ENCODE results near the gene SCN1B. TPM values are rescaled to one million over a fixed set of nuclear protein-coding genes. Genes with fewer than 3 reads are reported as not detected.
A peak's percentile ranks its signal among the peaks of the same experiment; 100 is the strongest.

SCN1B gene
- total and polyA plus RNA-seq, 2 of the 13 experiments (the other 11 are each of a cell fraction or from before 2014, with no cell fraction given) = 2.7 to 20.1 TPM

DNA sequence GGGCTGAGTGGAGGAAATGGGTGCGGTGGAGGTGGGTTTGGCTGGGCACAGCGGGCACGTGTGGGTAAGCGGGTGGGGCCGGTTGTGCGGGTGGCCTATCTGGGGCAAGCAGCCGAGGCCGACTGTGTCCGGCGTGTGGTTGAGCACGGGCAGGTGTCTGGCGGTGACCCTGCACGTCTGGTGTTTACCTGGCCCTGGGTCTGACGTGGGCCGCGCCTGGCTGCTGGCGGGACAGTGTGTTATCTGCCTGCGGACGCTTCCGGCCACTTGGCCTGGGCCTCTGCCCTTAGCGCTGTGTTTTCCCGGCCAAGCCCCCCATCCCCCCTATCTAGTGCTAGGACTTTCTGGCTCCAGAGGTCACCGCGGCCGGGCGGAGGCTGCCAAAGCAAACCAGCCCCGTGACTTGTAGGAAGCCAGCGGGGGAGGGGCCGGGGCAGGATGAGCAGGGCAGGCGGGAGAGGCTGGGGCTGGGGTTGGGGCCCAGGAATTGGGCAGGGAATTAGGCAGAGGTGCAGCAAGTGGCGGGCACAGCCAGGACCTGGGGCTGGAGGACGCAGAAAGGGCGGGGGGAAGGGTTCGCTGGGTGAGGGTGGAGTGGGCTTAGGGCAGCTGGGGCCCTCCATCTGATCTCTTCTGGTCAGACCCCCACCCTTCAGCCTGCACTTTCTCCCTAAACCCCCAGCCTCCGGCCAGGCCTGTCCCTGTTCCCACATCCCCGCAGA, 10.7 kb downstream of the SCN1B start (continued):
- TF ChIP-seq ZNF160 (CRISPR knock-in tag; IDR thresholded peaks at IDR 0.05) (peak; percentile 95), BORCS8-MEF2B (CRISPR knock-in tag; IDR thresholded peaks at IDR 0.05) (peak; percentile 90), IKZF4 (CRISPR knock-in tag; IDR thresholded peaks at IDR 0.05; ENCODE audit: borderline replicate concordance, low read depth, not compliant biosample characterization) (peak; percentile 74), THYN1 (CRISPR knock-in tag; IDR thresholded peaks at IDR 0.05; ENCODE audit: borderline replicate concordance, low read depth) (0 out of 2 replicates have a peak, but pooled peaks have one; percentile 56), CBX1 (IDR thresholded peaks at IDR 0.05; ENCODE audit: low read depth) (no peak), ZNF839 (CRISPR knock-in tag; IDR thresholded peaks at IDR 0.05; ENCODE audit: borderline replicate concordance) (no peak), HMG20B (CRISPR knock-in tag; conservative IDR thresholded peaks at IDR 0.05) (peak; percentile 76), SMAD3 (CRISPR knock-in tag; IDR thresholded peaks at IDR 0.05) (no peak; the same call in 1 of the 2 replicates), MAZ (IDR thresholded peaks at IDR 0.05; ENCODE audit: borderline replicate concordance, low read depth, low read length) (peak; percentile 52), MAZ (CRISPR knock-in tag; IDR thresholded peaks at IDR 0.05; ENCODE audit: low read depth) (peak; percentile 96), ZNF33A (CRISPR knock-in tag; IDR thresholded peaks at IDR 0.05; ENCODE audit: borderline replicate concordance) (peak; percentile 90), BCL6 (CRISPR knock-in tag; IDR thresholded peaks at IDR 0.05) (peak; percentile 90), ZNF569 (CRISPR knock-in tag; IDR thresholded peaks at IDR 0.05; ENCODE audit: borderline replicate concordance) (no peak)
- TF ChIP-seq, protein P1, sequence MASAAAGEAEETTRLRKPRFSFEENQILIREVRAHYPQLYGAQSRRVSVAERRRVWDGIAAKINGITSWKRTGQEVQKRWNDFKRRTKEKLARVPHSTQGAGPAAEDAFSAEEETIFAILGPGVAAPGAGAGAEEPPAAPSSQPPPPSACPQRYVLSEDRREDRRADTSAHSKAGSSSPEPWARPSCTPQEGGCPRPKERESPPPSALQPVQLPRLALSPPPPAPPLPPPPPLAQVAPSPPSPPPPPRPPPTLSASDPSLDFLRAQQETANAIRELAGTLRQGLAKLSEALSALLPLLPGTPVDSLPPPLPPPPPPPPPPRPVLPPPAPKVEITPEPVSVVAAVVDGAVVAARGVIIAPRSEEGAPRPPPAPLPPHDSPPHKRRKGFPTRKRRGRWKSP (CRISPR knock-in tag; IDR thresholded peaks at IDR 0.05) = peak; percentile 97
- TF ChIP-seq, protein P2, sequence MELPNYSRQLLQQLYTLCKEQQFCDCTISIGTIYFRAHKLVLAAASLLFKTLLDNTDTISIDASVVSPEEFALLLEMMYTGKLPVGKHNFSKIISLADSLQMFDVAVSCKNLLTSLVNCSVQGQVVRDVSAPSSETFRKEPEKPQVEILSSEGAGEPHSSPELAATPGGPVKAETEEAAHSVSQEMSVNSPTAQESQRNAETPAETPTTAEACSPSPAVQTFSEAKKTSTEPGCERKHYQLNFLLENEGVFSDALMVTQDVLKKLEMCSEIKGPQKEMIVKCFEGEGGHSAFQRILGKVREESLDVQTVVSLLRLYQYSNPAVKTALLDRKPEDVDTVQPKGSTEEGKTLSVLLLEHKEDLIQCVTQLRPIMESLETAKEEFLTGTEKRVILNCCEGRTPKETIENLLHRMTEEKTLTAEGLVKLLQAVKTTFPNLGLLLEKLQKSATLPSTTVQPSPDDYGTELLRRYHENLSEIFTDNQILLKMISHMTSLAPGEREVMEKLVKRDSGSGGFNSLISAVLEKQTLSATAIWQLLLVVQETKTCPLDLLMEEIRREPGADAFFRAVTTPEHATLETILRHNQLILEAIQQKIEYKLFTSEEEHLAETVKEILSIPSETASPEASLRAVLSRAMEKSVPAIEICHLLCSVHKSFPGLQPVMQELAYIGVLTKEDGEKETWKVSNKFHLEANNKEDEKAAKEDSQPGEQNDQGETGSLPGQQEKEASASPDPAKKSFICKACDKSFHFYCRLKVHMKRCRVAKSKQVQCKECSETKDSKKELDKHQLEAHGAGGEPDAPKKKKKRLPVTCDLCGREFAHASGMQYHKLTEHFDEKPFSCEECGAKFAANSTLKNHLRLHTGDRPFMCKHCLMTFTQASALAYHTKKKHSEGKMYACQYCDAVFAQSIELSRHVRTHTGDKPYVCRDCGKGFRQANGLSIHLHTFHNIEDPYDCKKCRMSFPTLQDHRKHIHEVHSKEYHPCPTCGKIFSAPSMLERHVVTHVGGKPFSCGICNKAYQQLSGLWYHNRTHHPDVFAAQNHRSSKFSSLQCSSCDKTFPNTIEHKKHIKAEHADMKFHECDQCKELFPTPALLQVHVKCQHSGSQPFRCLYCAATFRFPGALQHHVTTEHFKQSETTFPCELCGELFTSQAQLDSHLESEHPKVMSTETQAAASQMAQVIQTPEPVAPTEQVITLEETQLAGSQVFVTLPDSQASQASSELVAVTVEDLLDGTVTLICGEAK (IDR thresholded peaks at IDR 0.05) = no peak
- TF ChIP-seq, protein P2 (CRISPR knock-in tag; IDR thresholded peaks at IDR 0.05) = peak; percentile 93
- TF ChIP-seq, protein P3, sequence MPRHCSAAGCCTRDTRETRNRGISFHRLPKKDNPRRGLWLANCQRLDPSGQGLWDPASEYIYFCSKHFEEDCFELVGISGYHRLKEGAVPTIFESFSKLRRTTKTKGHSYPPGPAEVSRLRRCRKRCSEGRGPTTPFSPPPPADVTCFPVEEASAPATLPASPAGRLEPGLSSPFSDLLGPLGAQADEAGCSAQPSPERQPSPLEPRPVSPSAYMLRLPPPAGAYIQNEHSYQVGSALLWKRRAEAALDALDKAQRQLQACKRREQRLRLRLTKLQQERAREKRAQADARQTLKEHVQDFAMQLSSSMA (CRISPR knock-in tag; IDR thresholded peaks at IDR 0.05) = peak; percentile 91
